Activated CD4-positive, alpha-beta T cell treated with anti-CD3 and anti-CD28 coated beads, Interleukin-2, amount 50 U/mL, for 1 hour (primary cell): ENCODE measurements around the gene PPP1R27.

Experiments
- DNase-seq: peaks from one replicate; pipeline ENCODE4 v3.0.0-alpha.2; 2020

The PPP1R27 gene

DNA sequence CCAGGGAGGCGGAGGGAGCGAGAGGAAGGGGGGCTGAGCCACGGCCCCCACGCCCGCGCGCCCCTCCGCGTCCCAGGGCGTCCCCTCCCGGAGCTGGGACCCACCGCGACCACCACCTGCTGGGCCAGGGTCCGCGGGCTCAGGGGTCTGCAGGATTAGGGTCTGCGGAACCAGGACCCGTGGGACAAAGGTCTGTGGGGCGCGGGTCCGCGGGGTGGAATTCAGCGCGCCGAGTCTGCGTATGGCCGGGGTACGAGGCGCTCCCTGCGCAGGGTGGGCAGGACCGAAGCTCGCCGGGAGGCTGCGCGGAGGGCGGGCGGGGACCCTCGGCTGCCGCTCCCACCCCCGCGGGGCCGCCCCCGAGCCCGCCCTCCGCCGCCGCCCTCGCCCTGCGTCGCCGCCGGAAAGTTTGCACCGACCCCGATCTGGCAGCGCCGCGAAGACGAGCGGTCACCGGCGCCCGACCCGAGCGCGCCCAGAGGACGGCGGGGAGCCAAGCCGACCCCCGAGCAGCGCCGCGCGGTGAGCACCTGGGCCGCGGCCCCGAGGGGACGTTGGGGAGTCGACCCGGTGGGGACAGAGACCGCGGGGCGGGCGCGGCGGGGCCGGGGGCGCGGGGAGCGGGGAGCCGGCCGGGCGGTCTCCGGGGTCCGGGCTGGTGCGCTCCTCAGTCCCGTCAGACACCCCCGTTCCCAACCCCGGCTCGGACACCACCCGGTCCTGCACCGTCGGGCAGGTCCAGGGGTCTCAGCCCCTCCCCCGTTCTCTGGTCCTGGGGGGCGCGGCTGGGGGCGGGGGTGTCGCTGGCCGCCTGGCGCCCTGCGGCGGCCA lies 30.9 kb downstream of the PPP1R27 start, which contains the start of gene GCGR:
Gene GCGR (plus strand): TSS at position 423 of the 831 bp plus-strand sequence. CDS start 4,869 bp downstream, outside the sequence.
- DNase-seq = no peak

DNA sequence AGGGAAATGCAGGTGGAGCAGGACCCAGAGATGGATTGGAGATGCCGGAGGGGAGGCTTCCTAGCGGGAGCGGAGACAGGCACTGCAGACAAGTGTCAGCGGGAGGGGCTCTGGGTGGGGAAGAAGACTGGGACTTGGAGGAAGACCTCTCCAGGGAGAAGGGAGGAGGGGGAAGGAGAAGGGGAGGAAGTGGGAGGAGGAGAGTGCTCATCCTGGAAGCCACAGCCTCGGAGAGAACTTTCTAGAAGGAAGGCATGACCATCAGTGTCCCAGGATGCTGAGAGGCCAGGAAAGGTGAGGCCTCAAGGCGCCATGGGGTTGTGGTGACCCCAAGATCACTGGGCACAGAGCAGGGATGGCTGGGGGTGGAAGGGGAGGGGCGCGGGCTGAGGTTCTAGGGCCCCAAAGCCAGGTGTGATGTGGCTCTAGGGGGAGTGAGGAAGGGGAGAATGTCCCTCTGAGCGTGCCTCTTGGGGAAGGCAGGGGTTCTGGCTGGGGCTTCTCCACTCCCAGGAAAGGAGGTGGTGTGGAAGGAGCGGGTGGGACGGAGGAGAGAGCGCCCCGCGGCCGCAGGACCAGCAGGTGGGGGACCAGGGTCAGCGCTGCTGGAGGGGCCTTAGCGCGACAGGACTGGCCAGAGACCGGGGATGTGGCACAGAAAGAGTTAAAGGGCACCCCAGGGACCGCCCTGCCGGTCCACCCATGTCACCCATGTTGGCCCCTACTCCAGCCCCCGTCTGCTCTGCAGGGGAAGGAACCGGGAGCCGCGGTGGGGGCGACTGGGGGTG lies 31.8 kb downstream of the PPP1R27 start:
- no peak for DNase-seq

DNA sequence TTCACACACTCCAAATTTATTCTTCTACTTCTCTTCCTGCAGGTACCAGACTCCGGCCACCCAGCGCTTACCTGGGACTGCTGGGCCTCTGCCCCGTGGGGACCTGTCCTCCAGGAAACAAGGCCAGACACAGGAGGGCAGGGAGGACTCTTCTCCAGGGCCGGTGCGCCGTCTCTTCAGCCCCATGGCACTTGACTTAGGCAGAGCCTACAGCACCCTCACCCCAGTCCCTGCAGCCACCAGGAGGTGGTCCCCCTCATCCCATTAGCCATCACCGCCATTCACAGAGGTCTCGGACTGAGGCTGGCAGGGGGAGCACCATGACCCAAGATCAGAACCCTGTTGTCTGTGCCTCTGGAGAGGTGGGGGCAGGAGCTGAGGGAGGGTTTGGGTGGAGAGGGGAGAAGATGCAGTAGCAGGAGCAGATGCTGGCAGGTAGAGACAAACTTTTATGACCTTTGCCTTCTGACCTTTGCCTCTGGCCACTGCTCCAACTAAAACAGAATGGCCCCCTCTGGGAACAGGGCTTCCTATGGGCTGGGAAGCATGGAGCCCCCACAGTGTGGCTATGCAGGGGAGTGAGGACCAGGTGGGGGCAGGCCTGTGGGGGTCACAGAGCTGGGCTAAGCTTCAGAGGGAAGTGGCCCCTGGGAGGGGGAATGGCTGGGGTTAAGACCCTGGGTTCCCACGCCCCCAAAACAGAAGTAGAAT lies 32.6 kb downstream of the PPP1R27 start:
- DNase-seq = no peak

DNA sequence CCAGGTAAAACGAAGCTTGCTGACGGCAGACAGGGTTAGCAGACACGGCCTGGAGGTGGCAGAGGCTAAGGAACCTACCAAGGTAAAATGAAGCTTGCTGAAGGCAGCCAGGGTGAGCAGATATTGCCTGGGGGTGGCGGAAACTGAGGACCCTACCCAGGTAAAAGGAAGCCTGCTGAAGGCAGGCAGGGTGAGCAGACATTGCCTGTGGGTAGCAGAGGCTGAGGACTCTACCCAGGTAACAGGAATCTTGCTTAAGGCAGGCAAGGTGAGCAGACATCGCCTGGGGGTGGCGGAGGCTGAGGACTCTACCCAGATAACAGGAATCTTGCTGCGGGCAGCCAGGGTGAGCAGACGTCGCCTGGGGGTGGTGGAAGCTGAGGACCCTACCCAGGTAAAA lies 33.5 kb downstream of the PPP1R27 start:
- DNase-seq = no peak

DNA sequence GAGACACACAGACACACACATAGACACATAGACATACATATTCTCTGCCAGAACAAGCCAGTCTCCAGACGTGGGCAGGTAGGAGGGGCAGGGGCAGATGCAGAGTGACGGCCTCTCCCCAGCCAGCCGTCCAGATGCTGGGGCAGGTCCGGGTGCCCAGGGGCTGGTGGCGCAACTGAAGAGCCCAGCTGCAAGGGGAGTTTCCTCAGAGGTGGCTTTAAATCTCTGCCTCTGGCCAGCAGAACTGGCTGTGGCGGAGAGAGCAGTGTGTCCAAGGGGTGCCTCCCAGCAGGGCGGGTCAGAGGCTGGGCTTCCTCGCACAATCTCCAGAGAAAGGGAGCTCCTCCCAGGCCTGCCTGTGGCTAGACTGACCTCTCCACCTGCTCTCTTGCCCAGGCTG lies 40.3 kb downstream of the PPP1R27 start:
- no peak for DNase-seq

DNA sequence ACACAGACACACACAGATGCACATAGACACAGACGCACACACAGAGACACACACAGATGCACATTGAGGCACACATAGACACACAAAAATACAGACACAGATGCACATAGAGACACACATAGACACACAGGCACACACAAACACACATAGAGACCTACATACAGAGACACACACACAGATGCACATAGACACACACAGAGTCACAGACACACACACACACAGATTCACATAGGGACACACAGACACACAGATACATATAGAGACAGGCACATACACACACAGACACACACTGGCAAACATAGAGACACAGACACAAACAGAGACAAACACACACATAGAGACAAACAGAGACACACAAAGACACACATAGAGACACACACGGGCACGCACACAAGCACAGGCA lies 40.8 kb downstream of the PPP1R27 start:
- DNase-seq = no peak

DNA sequence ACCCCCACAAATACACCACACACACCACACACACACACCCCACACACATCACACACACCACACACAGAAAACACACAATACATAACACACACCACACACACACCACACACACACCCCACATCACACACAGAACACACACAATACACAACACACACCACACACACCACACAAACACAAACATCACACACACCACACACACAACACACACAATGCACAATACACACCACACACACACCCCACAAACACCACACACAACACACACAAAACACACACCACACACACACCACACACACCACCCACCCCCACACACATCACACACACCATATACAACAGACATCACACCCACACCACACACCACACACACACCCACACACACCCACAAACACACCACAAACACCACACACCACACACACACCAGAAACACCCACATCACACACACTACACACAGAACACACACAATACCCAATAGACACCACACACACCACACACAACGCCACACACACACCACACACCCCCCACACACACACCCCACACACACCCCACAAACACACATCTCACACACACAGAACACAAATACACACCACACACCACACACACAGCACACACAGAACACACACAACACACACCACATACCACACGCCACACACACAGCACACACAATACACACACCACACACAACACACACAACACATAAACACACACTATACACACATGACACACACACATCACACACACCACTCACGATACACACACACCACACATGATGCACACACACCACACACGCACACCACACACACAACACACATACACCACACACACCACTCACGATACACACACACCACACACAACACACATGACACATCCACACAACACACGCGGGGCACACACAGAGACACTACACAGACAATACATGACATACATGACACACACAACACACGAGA lies 41.9 kb downstream of the PPP1R27 start:
- DNase-seq = no peak
